Astrocyte (in vitro differentiated cells and primary cell): ENCODE data around the gene HPSE. TPM values are rescaled to one million over a fixed set of nuclear protein-coding genes. Genes with fewer than 3 reads are reported as not detected.

ENCODE experiments used
- DNase-seq: peaks from one replicate; pipeline ENCODE4 v3.0.0-alpha.2; 2010; ENCODE audit warnings: low read depth
- FAIRE-seq: peaks from 2 replicates; lab custom pipeline; 2011; peaks lifted over from hg19 to GRCh38; lab: Jason Lieb, UNC
- H2AFZ ChIP-seq: 2 replicates; pipeline ENCODE4 v1.6.0; 2012; ENCODE audit warnings: low read depth, low read length, inconsistent platforms
- H3K27ac ChIP-seq: 2 replicates; pipeline ENCODE4 v1.5.1; 2011; ENCODE audit warnings: low read depth, low read length, inconsistent platforms
- H3K27me3 ChIP-seq: 2 replicates; pipeline ENCODE4 v1.6.0; 2011; ENCODE audit warnings: low read length, inconsistent platforms; ENCODE audit not compliant: insufficient read depth
- H3K36me3 ChIP-seq: 2 replicates; pipeline ENCODE4 v1.5.1; 2011; ENCODE audit warnings: low read length, inconsistent platforms; ENCODE audit not compliant: insufficient read depth
- H3K4me1 ChIP-seq: 2 replicates; pipeline ENCODE4 v1.5.1; 2011; ENCODE audit warnings: low read length, inconsistent platforms; ENCODE audit not compliant: insufficient read depth
- H3K4me2 ChIP-seq: 2 replicates; pipeline ENCODE4 v1.6.0; 2012; ENCODE audit warnings: low read length, inconsistent platforms
- H3K4me3 ChIP-seq: 2 replicates; pipeline ENCODE4 v1.5.1; 2011; ENCODE audit warnings: low read depth, mild to moderate bottlenecking, low read length, inconsistent platforms; ENCODE audit not compliant: insufficient read depth
- H3K79me2 ChIP-seq: 2 replicates; pipeline ENCODE4 v1.6.0; 2012; ENCODE audit warnings: mild to moderate bottlenecking, low read length, inconsistent platforms; ENCODE audit not compliant: insufficient read depth
- H3K9ac ChIP-seq: 2 replicates; pipeline ENCODE4 v1.6.0; 2012; ENCODE audit warnings: mild to moderate bottlenecking, low read length, inconsistent platforms
- H3K9me3 ChIP-seq: 2 replicates; pipeline ENCODE4 v1.5.1; 2012; ENCODE audit warnings: low read depth, mild to moderate bottlenecking, low read length, inconsistent platforms; ENCODE audit not compliant: insufficient read depth
- H4K20me1 ChIP-seq: 2 replicates; pipeline ENCODE4 v1.6.0; 2012; ENCODE audit warnings: low read length, inconsistent platforms; ENCODE audit not compliant: insufficient read depth
- H3K27ac Mint-ChIP-seq: one replicate; pipeline ENCODE4 v1.8.0; 2021; ENCODE audit warnings: mild to moderate bottlenecking, mixed read lengths; ENCODE audit not compliant: unreplicated experiment
- H3K27me3 Mint-ChIP-seq: one replicate; pipeline ENCODE4 v1.8.0; 2021; ENCODE audit warnings: low read depth, mixed read lengths; ENCODE audit not compliant: unreplicated experiment
- H3K36me3 Mint-ChIP-seq: one replicate; pipeline ENCODE4 v1.8.0; 2021; ENCODE audit warnings: low read depth, mixed read lengths; ENCODE audit not compliant: unreplicated experiment
- H3K4me1 Mint-ChIP-seq: one replicate; pipeline ENCODE4 v1.8.0; 2021; ENCODE audit warnings: low read depth, mixed read lengths; ENCODE audit not compliant: unreplicated experiment
- H3K4me3 Mint-ChIP-seq: one replicate; pipeline ENCODE4 v1.8.0; 2021; ENCODE audit warnings: mild to moderate bottlenecking, moderate library complexity, mixed read lengths; ENCODE audit not compliant: unreplicated experiment
- H3K9me3 Mint-ChIP-seq: one replicate; pipeline ENCODE4 v1.8.0; 2021; ENCODE audit warnings: mild to moderate bottlenecking, mixed read lengths; ENCODE audit not compliant: unreplicated experiment
- CTCF ChIP-seq: IDR thresholded peaks from 2 replicates; pipeline ENCODE4 v1.5.1; 2011; ENCODE audit warnings: low read depth, mild to moderate bottlenecking, inconsistent platforms, low read length, moderate library complexity; ENCODE audit not compliant: insufficient read depth
- EZH2 ChIP-seq: IDR thresholded peaks from 2 replicates; pipeline ENCODE4 v1.6.1; 2012; ENCODE audit warnings: mild to moderate bottlenecking, low read length, inconsistent platforms; ENCODE audit not compliant: insufficient read depth
- total RNA-seq: library from RNA; stranded (reverse); gene quantifications from 2 replicates; pipeline ENCODE4 v1.2.1, GENCODE V29; 2021

Gene HPSE
- total RNA-seq, 1 donor from 2014 or later = 0.75 TPM

- Mint-ChIP-seq H3K9me3 (no peaks in the 10 kb centered on the region), H3K4me1 (peaks cover 12% of the 10 kb centered on the region), H3K36me3 (no peaks in the 10 kb centered on the region), H3K27me3 (no peaks in the 10 kb centered on the region), H3K27ac (no peak overlapping the region), H3K4me3 (no peak overlapping the region)
- FAIRE-seq (no peak), DNase-seq (no peak)
- Histone ChIP-seq H3K4me1 (no peaks in the 10 kb centered on the region), H3K36me3 (peaks cover 5% of the 10 kb centered on the region), H3K79me2 (no peaks in the 10 kb centered on the region), H3K27me3 (no peaks in the 10 kb centered on the region), H2AFZ (no peak overlapping the region), H3K9ac (no peak overlapping the region), H3K9me3 (no peaks in the 10 kb centered on the region), H3K4me3 (no peak overlapping the region), H3K4me2 (no peak overlapping the region), H4K20me1 (no peaks in the 10 kb centered on the region), H3K27ac (no peak overlapping the region)
- TF ChIP-seq EZH2 (no peak), CTCF (no peak)
Measured at GRCh38 chr4:83272900-83273299, 61.7 kb downstream of the HPSE start.

- H3K4me2 ChIP-seq = no peak overlapping the region
- DNase-seq (peak; percentile 33), FAIRE-seq (no peak)
- H3K4me1 ChIP-seq = no peaks in the 10 kb centered on the region
- no peaks in the 10 kb centered on the region for H3K27me3 ChIP-seq
- H4K20me1 ChIP-seq = no peaks in the 10 kb centered on the region
- Mint-ChIP-seq H3K27ac (peak overlapping the region; percentile 4), H3K4me1 (peaks cover 12% of the 10 kb centered on the region), H3K9me3 (no peaks in the 10 kb centered on the region), H3K4me3 (no peak overlapping the region), H3K27me3 (no peaks in the 10 kb centered on the region), H3K36me3 (peaks cover 8% of the 10 kb centered on the region)
- H3K79me2 ChIP-seq = no peaks in the 10 kb centered on the region
- no peaks in the 10 kb centered on the region for H3K9me3 ChIP-seq
- TF ChIP-seq CTCF (no peak), EZH2 (no peak)
- H3K36me3 ChIP-seq = peaks cover 5% of the 10 kb centered on the region
- H3K4me3 ChIP-seq = no peak overlapping the region
- no peak overlapping the region for H3K27ac ChIP-seq
- no peak overlapping the region for H3K9ac ChIP-seq
- no peak overlapping the region for H2AFZ ChIP-seq
Measured at GRCh38 chr4:83269256-83269655, 65.4 kb downstream of the HPSE start.

- no peaks in the 10 kb centered on the region for H4K20me1 ChIP-seq
- TF ChIP-seq EZH2 (no peak), CTCF (no peak)
- no peaks in the 10 kb centered on the region for H3K27me3 Mint-ChIP-seq
- H3K36me3 Mint-ChIP-seq = peaks cover 8% of the 10 kb centered on the region
- H3K36me3 ChIP-seq = peaks cover 5% of the 10 kb centered on the region
- no peak overlapping the region for H3K4me3 Mint-ChIP-seq
- H3K4me1 ChIP-seq = no peaks in the 10 kb centered on the region
- DNase-seq (no peak), FAIRE-seq (no peak)
- no peak overlapping the region for H2AFZ ChIP-seq
- H3K9ac ChIP-seq = no peak overlapping the region
- peaks cover 12% of the 10 kb centered on the region for H3K4me1 Mint-ChIP-seq
- H3K27ac Mint-ChIP-seq = no peak overlapping the region
- H3K27me3 ChIP-seq = no peaks in the 10 kb centered on the region
- no peaks in the 10 kb centered on the region for H3K9me3 ChIP-seq
- H3K9me3 Mint-ChIP-seq = no peaks in the 10 kb centered on the region
- no peak overlapping the region for H3K4me3 ChIP-seq
- no peaks in the 10 kb centered on the region for H3K79me2 ChIP-seq
- H3K27ac ChIP-seq = no peak overlapping the region
- no peak overlapping the region for H3K4me2 ChIP-seq
Measured at GRCh38 chr4:83268491-83268890, 66.2 kb downstream of the HPSE start.
